ENCODE measurements around the gene ERCC2.

ERCC2 gene

GRCh38 chr19:45352062-45352461 lies 18.3 kb downstream of the ERCC2 start:
- no peak overlapping the region for H3K27ac ChIP-seq (ENCODE audit: low read depth, low read length)
- no peak overlapping the region for H3K4me3 ChIP-seq (ENCODE audit: low read length)
- H3K79me2 ChIP-seq (ENCODE audit: control insufficient read depth, low read length): no peaks in the 10 kb centered on the region
- H3F3A ChIP-seq (ENCODE audit: control insufficient read depth, insufficient read depth): no peaks in the 10 kb centered on the region
- no peaks in the 10 kb centered on the region for H3K9me2 ChIP-seq (replicated peaks; ENCODE audit: control insufficient read depth, low read length)
- H3K4me2 ChIP-seq (ENCODE audit: low read length): no peak overlapping the region
- H3K4me1 ChIP-seq (ENCODE audit: control insufficient read depth, low read length): no peaks in the 10 kb centered on the region
- H3K36me3 ChIP-seq (ENCODE audit: control insufficient read depth, low read length): peaks cover 21% of the 10 kb centered on the region
- TF ChIP-seq EZH2phosphoT487 (IDR thresholded peaks at IDR 0.05; ENCODE audit: borderline replicate concordance, low read length) (no peak), CTCF (IDR thresholded peaks at IDR 0.05; ENCODE audit: low read depth, low read length, poor library complexity, severe bottlenecking) (no peak)
- no peaks in the 10 kb centered on the region for H3K9me3 ChIP-seq (ENCODE audit: control insufficient read depth, insufficient read depth, low read length)
- H4K20me1 ChIP-seq (ENCODE audit: control insufficient read depth, insufficient read depth, low read depth, low read length): no peaks in the 10 kb centered on the region
- H3K27me3 ChIP-seq (ENCODE audit: control insufficient read depth, low read length): no peaks in the 10 kb centered on the region

- TF ChIP-seq EZH2phosphoT487 (IDR thresholded peaks at IDR 0.05; ENCODE audit: borderline replicate concordance, low read length) (no peak), CTCF (IDR thresholded peaks at IDR 0.05; ENCODE audit: low read depth, low read length, poor library complexity, severe bottlenecking) (no peak)
- Histone ChIP-seq H3K9me3 (ENCODE audit: control insufficient read depth, insufficient read depth, low read length) (no peaks in the 10 kb centered on the region), H3K4me2 (ENCODE audit: low read length) (no peak overlapping the region), H3K4me3 (ENCODE audit: low read length) (no peak overlapping the region), H3F3A (ENCODE audit: control insufficient read depth, insufficient read depth) (no peaks in the 10 kb centered on the region), H3K27me3 (ENCODE audit: control insufficient read depth, low read length) (no peaks in the 10 kb centered on the region), H3K36me3 (ENCODE audit: control insufficient read depth, low read length) (peaks cover 17% of the 10 kb centered on the region), H3K27ac (ENCODE audit: low read depth, low read length) (no peak overlapping the region), H4K20me1 (ENCODE audit: control insufficient read depth, insufficient read depth, low read depth, low read length) (no peaks in the 10 kb centered on the region), H3K4me1 (ENCODE audit: control insufficient read depth, low read length) (no peaks in the 10 kb centered on the region), H3K9me2 (replicated peaks; ENCODE audit: control insufficient read depth, low read length) (no peaks in the 10 kb centered on the region), H3K79me2 (ENCODE audit: control insufficient read depth, low read length) (no peaks in the 10 kb centered on the region)
Observed at GRCh38 chr19:45351401-45351952, 18.9 kb downstream of the ERCC2 start.

- Histone ChIP-seq H3K4me2 (ENCODE audit: low read length) (no peak overlapping the region), H3K36me3 (ENCODE audit: control insufficient read depth, low read length) (peaks cover 17% of the 10 kb centered on the region), H4K20me1 (ENCODE audit: control insufficient read depth, insufficient read depth, low read depth, low read length) (no peaks in the 10 kb centered on the region), H3K4me1 (ENCODE audit: control insufficient read depth, low read length) (no peaks in the 10 kb centered on the region), H3F3A (ENCODE audit: control insufficient read depth, insufficient read depth) (no peaks in the 10 kb centered on the region), H3K27ac (ENCODE audit: low read depth, low read length) (no peak overlapping the region), H3K9me3 (ENCODE audit: control insufficient read depth, insufficient read depth, low read length) (no peaks in the 10 kb centered on the region), H3K27me3 (ENCODE audit: control insufficient read depth, low read length) (no peaks in the 10 kb centered on the region), H3K4me3 (ENCODE audit: low read length) (no peak overlapping the region), H3K79me2 (ENCODE audit: control insufficient read depth, low read length) (no peaks in the 10 kb centered on the region), H3K9me2 (replicated peaks; ENCODE audit: control insufficient read depth, low read length) (no peaks in the 10 kb centered on the region)
- TF ChIP-seq CTCF (IDR thresholded peaks at IDR 0.05; ENCODE audit: low read depth, low read length, poor library complexity, severe bottlenecking) (no peak), EZH2phosphoT487 (IDR thresholded peaks at IDR 0.05; ENCODE audit: borderline replicate concordance, low read length) (no peak)
Observed at GRCh38 chr19:45350477-45351058, 19.8 kb downstream of the ERCC2 start.

Data from DOHH2 (cell line).